HG03175 (cell line): ENCODE data around the gene THSD4.

Experiments
- ATAC-seq: cut with Tn5 transposase; IDR thresholded peaks from one replicate; pipeline ENCODE4 v1.9.1; 2021; ENCODE audit warnings: mild to moderate bottlenecking, moderate library complexity; ENCODE audit not compliant: unreplicated experiment

THSD4 gene

GRCh38 chr15:71512682-71513006, 397.4 kb downstream of the THSD4 start:
- ATAC-seq = no peak

GRCh38 chr15:71515375-71516186, 400.3 kb downstream of the THSD4 start:
- ATAC-seq = no peak

- ATAC-seq = no peak
Observed at GRCh38 chr15:71517751-71518150, 402.5 kb downstream of the THSD4 start.

GRCh38 chr15:71518661-71519060, 403.4 kb downstream of the THSD4 start:
- no peak for ATAC-seq

- ATAC-seq = no peak
Observed at GRCh38 chr15:71526060-71526820, 411.0 kb downstream of the THSD4 start.

- no peak for ATAC-seq
Observed at GRCh38 chr15:71529361-71529760, 414.1 kb downstream of the THSD4 start.

GRCh38 chr15:71530116-71530515, 414.8 kb downstream of the THSD4 start:
- no peak for ATAC-seq

GRCh38 chr15:71532994-71533393, 417.7 kb downstream of the THSD4 start:
- no peak for ATAC-seq

GRCh38 chr15:71538181-71538580, 422.9 kb downstream of the THSD4 start:
- ATAC-seq = no peak

GRCh38 chr15:71541746-71542145, 426.5 kb downstream of the THSD4 start:
- no peak for ATAC-seq

GRCh38 chr15:71542836-71543235, 427.6 kb downstream of the THSD4 start:
- no peak for ATAC-seq

GRCh38 chr15:71543413-71543812, 428.1 kb downstream of the THSD4 start:
- no peak for ATAC-seq

- no peak for ATAC-seq
Observed at GRCh38 chr15:71545223-71545760, 430.0 kb downstream of the THSD4 start.

- ATAC-seq = no peak
Observed at GRCh38 chr15:71545923-71546322, 430.7 kb downstream of the THSD4 start.

GRCh38 chr15:71547011-71547410, 431.7 kb downstream of the THSD4 start:
- no peak for ATAC-seq

- no peak for ATAC-seq
Observed at GRCh38 chr15:71548401-71548807, 433.1 kb downstream of the THSD4 start.

GRCh38 chr15:71549091-71549490, 433.8 kb downstream of the THSD4 start:
- ATAC-seq = no peak

GRCh38 chr15:71549697-71550096, 434.4 kb downstream of the THSD4 start:
- ATAC-seq = no peak

GRCh38 chr15:71551566-71551965, 436.3 kb downstream of the THSD4 start:
- no peak for ATAC-seq

- no peak for ATAC-seq
Observed at GRCh38 chr15:71559098-71559497, 443.8 kb downstream of the THSD4 start.

GRCh38 chr15:71559616-71560015, 444.3 kb downstream of the THSD4 start:
- ATAC-seq = no peak

GRCh38 chr15:71562251-71562650, 447.0 kb downstream of the THSD4 start:
- no peak for ATAC-seq
